GM12891 (cell line): Measurements from ENCODE around the gene TRDMT1.
"Not testable (repeated sequence)": the region's sequence is repeated elsewhere in the genome, so short reads cannot be mapped to it uniquely, and the experiment has no call there.

ENCODE experiments used
- DNase-seq: peaks from one replicate; pipeline ENCODE4 v3.0.0; 2011; ENCODE audit warnings: low spot score; ENCODE audit not compliant: insufficient read length
- FAIRE-seq: peaks from 2 replicates; lab custom pipeline; 2011; peaks lifted over from hg19 to GRCh38; lab: Jason Lieb, UNC
- PAX5 ChIP-seq: IDR thresholded peaks from 2 replicates; pipeline ENCODE4 v1.6.1; 2011; ENCODE audit warnings: low read length, moderate library complexity, mild to moderate bottlenecking; ENCODE audit not compliant: insufficient read depth, severe bottlenecking
- POLR2A ChIP-seq: IDR thresholded peaks from 2 replicates; pipeline ENCODE4 v1.6.1; 2011; ENCODE audit warnings: low read depth, low read length, control low read depth
- POLR2AphosphoS5 ChIP-seq: IDR thresholded peaks from 2 replicates; pipeline ENCODE4 v1.6.1; 2011; ENCODE audit warnings: low read depth, low read length, control low read depth
- POU2F2 ChIP-seq: IDR thresholded peaks from 2 replicates; pipeline ENCODE4 v1.6.1; 2011; ENCODE audit warnings: low read depth, mild to moderate bottlenecking, control low read depth, low read length, moderate library complexity
- SPI1 ChIP-seq: IDR thresholded peaks from 2 replicates; pipeline ENCODE4 v1.6.1; 2011; ENCODE audit warnings: low read depth, low read length, control low read depth
- TAF1 ChIP-seq: IDR thresholded peaks from 2 replicates; pipeline ENCODE4 v1.6.1; 2011; ENCODE audit warnings: low read depth, low read length, control low read depth

Gene TRDMT1

GRCh38 chr10:17115683-17116082 is 85.8 kb downstream of the TRDMT1 start:
- FAIRE-seq, result no peak
- TF ChIP-seq TAF1, result no peak
- TF ChIP-seq POLR2A, result no peak
- TF ChIP-seq POLR2AphosphoS5, result no peak
- TF ChIP-seq PAX5, result no peak
- TF ChIP-seq POU2F2, result no peak
- TF ChIP-seq SPI1, result no peak

GRCh38 chr10:17114878-17115444 is 86.5 kb downstream of the TRDMT1 start:
- not testable (repeated sequence) for DNase-seq, FAIRE-seq

More at GRCh38 chr10:17115683-17116082, 85.8 kb downstream of the TRDMT1 start:
- no peak for DNase-seq

DNA sequence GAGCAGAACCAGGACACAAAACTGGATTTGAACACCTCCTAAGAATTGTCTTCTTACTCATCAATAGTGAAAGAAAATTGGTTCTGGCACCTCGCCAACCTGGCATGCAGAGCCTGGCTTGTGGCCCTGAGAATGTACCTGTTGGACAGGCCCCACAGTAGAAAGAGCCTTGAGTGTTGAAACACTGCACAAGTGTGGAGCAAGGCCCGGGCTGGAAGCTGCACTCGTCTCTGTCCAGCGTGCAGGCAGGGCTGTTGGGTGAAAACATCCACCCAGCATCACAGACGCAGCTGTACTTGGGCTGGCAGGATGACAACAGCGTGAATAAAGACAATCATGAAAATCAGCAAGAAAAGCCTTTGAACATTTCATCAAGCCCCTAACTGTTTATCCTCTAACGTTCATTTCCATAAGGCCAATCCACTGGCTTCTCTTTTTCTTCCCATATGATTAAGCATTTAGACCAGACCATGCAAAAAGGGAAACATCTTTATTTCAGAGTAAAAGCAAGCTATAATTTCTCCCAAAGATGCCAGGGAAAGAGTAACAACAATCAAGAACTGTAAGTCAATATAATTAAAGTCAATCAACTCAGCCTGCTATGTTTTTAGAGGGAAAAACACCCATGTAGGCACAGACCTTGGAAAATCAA is 87.5 kb downstream of the TRDMT1 start:
- FAIRE-seq (no peak), DNase-seq (no peak)
- TF ChIP-seq POLR2A, result no peak
- no peak for TF ChIP-seq POU2F2
- TF ChIP-seq PAX5, result no peak
- no peak for TF ChIP-seq SPI1
- TF ChIP-seq TAF1, result no peak
- no peak for TF ChIP-seq POLR2AphosphoS5

DNA sequence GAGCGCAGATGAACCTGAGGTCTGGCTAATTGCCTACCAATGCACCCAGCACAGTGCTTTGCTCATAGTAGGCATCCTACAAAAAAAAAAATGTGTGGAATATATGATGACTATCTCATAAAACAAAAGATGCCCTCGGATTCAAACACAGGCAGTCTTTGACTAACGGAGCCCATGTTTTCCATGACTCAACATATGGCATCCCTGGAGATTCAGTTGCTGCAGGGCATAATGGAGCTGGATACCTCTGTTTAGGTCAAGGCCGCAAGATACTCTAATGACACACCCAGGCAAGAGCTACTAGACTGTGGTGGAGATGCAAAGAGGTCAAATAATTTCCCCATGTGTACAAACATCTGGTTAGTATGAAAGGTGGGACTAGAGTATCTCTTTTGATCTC is 88.1 kb downstream of the TRDMT1 start:
- FAIRE-seq (no peak), DNase-seq (no peak)
- TF ChIP-seq POLR2AphosphoS5, result no peak
- TF ChIP-seq TAF1, result no peak
- TF ChIP-seq POLR2A, result no peak
- no peak for TF ChIP-seq SPI1
- TF ChIP-seq PAX5, result no peak
- TF ChIP-seq POU2F2, result no peak

- FAIRE-seq, result no peak
- TF ChIP-seq SPI1 (no peak), POLR2AphosphoS5 (no peak), TAF1 (no peak)
- DNase-seq, result no peak
Measured at GRCh38 chr10:17112566-17112965, 88.9 kb downstream of the TRDMT1 start.

DNA sequence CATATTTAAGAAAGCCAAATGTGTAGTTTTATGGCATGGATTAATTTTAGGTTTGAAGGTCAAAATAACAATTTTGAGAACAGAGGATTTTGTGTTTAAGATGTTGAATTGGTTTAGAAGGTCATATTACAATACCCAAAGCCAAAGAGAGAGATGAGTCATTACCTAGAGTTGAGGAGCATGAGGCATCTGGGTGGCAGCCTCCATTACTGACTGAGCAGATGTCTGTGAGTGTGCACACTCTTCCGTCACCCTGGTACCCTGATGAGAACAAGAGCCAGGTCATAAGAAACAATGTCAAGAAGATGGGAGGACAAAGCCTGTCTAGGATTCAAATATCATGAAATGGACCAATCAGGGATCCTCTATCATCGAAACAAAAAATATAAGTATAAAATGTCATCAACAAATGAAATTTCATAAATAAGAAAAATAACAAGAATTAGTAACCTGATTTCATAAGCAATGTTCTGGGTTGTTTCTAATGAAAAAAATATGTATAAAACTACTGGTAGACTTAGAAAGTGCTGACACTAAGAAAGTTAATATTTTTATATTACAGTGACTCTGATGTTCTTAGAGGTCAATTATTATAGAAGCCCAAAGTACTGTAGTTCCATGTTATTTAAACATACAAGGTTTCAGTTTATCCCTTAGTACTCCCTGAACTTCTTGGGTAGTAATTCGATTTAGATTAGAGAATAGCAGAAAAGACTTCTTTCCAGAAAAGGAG is 91.8 kb downstream of the TRDMT1 start:
- no peak for FAIRE-seq

GRCh38 chr10:17109046-17109445 is 92.4 kb downstream of the TRDMT1 start:
- FAIRE-seq (no peak), DNase-seq (no peak)
- TF ChIP-seq POLR2A, result no peak
- TF ChIP-seq TAF1, result no peak
- no peak for TF ChIP-seq POLR2AphosphoS5
- TF ChIP-seq POU2F2, result no peak
- no peak for TF ChIP-seq SPI1
- TF ChIP-seq PAX5, result no peak

More for the DNA sequence above, 91.8 kb downstream of the TRDMT1 start:
- TF ChIP-seq POLR2AphosphoS5, result no peak
- DNase-seq, result no peak

- FAIRE-seq, result no peak
- DNase-seq, result no peak
- no peak for TF ChIP-seq POU2F2
- TF ChIP-seq SPI1, result no peak
- TF ChIP-seq POLR2AphosphoS5, result no peak
- no peak for TF ChIP-seq PAX5
- no peak for TF ChIP-seq TAF1
- TF ChIP-seq POLR2A, result no peak
Measured at GRCh38 chr10:17106991-17107390, 94.5 kb downstream of the TRDMT1 start.

DNA sequence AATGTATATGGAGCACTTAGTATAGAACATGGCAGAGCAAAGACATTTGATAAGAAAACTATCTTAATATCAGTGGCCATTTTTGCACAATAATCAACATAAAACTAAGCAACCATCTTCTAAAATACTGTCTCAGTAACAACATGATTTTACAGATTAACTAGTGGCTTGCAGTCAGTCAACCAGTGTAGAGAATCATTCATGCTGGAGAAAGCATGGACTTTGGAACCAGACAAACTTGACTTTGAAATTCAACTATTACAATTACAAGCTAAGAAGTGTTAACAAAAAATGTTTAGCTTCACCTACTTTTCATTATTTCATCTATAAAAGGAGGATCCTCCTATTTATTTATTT is 99.6 kb downstream of the TRDMT1 start:
- DNase-seq, result no peak
- FAIRE-seq, result no peak

GRCh38 chr10:17101257-17101909 is 100.1 kb downstream of the TRDMT1 start:
- DNase-seq, result no peak
- FAIRE-seq, result no peak
- TF ChIP-seq POU2F2 (no peak), TAF1 (no peak), POLR2A (no peak), PAX5 (no peak), SPI1 (no peak), POLR2AphosphoS5 (no peak)

More for the DNA sequence above, 99.6 kb downstream of the TRDMT1 start:
- TF ChIP-seq POU2F2, result no peak
- TF ChIP-seq PAX5, result no peak
- TF ChIP-seq POLR2A, result no peak
- no peak for TF ChIP-seq SPI1
- TF ChIP-seq POLR2AphosphoS5, result no peak
- no peak for TF ChIP-seq TAF1
